ENCODE measurements around the gene STIM1.

The STIM1 gene

GRCh38 chr11:3972431-3972830 is 117.0 kb downstream of the STIM1 start:
- no peak overlapping the region for H3K27ac ChIP-seq
- no peak for DNase-seq (ENCODE audit: low spot score)
- CTCF ChIA-PET, result no interaction called here
- TF ChIP-seq, protein P1, sequence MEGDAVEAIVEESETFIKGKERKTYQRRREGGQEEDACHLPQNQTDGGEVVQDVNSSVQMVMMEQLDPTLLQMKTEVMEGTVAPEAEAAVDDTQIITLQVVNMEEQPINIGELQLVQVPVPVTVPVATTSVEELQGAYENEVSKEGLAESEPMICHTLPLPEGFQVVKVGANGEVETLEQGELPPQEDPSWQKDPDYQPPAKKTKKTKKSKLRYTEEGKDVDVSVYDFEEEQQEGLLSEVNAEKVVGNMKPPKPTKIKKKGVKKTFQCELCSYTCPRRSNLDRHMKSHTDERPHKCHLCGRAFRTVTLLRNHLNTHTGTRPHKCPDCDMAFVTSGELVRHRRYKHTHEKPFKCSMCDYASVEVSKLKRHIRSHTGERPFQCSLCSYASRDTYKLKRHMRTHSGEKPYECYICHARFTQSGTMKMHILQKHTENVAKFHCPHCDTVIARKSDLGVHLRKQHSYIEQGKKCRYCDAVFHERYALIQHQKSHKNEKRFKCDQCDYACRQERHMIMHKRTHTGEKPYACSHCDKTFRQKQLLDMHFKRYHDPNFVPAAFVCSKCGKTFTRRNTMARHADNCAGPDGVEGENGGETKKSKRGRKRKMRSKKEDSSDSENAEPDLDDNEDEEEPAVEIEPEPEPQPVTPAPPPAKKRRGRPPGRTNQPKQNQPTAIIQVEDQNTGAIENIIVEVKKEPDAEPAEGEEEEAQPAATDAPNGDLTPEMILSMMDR (conservative IDR thresholded peaks at IDR 0.05; ENCODE audit: low read depth), result no peak
- POLR2A ChIA-PET (ENCODE audit: low non-redundant PET), result no interaction called here

GRCh38 chr11:3977078-3977477 is 121.6 kb downstream of the STIM1 start:
- no peak overlapping the region for H3K27ac ChIP-seq
- POLR2A ChIA-PET (ENCODE audit: low non-redundant PET), result no interaction called here
- TF ChIP-seq, protein P1 (conservative IDR thresholded peaks at IDR 0.05; ENCODE audit: low read depth), result no peak
- CTCF ChIA-PET, result interaction anchor here (1.6 kb wide), 1 partner anchor 122 kb away, joined by 5 read pairs; the partner anchor contains the start of gene STIM1
- no peak for DNase-seq (ENCODE audit: low spot score)

- CTCF ChIA-PET, result no interaction called here
- POLR2A ChIA-PET (ENCODE audit: low non-redundant PET), result no interaction called here
- no peak for DNase-seq (ENCODE audit: low spot score)
- no peak overlapping the region for H3K27ac ChIP-seq
- TF ChIP-seq, protein P1 (conservative IDR thresholded peaks at IDR 0.05; ENCODE audit: low read depth), result no peak
Observed at GRCh38 chr11:3981084-3981633, 125.7 kb downstream of the STIM1 start.

GRCh38 chr11:3982431-3982830 is 127.0 kb downstream of the STIM1 start:
- ChIA-PET POLR2A (ENCODE audit: low non-redundant PET) (no interaction called here), CTCF (no interaction called here)
- DNase-seq (ENCODE audit: low spot score), result no peak
- no peak overlapping the region for H3K27ac ChIP-seq
- TF ChIP-seq, protein P1 (conservative IDR thresholded peaks at IDR 0.05; ENCODE audit: low read depth), result no peak

GRCh38 chr11:3983101-3983500 is 127.6 kb downstream of the STIM1 start:
- DNase-seq (ENCODE audit: low spot score), result no peak
- no peak overlapping the region for H3K27ac ChIP-seq
- ChIA-PET POLR2A (ENCODE audit: low non-redundant PET) (no interaction called here), CTCF (no interaction called here)
- TF ChIP-seq, protein P1 (conservative IDR thresholded peaks at IDR 0.05; ENCODE audit: low read depth), result no peak

GRCh38 chr11:3984896-3985295 is 129.4 kb downstream of the STIM1 start:
- POLR2A ChIA-PET (ENCODE audit: low non-redundant PET), result no interaction called here
- CTCF ChIA-PET, result interaction anchor here (1.1 to 1.2 kb wide), 2 partner anchors 18 to 130 kb away, joined by 3 to 4 read pairs; partner anchors contain the start of gene STIM1
- DNase-seq (ENCODE audit: low spot score), result no peak
- no peak overlapping the region for H3K27ac ChIP-seq
- TF ChIP-seq, protein P1 (conservative IDR thresholded peaks at IDR 0.05; ENCODE audit: low read depth), result no peak
